Measurements from ENCODE around the gene NCR1.
"Not testable (repeated sequence)": the region's sequence is repeated elsewhere in the genome, so short reads cannot be mapped to it uniquely, and the experiment has no call there.

The NCR1 gene

DNA sequence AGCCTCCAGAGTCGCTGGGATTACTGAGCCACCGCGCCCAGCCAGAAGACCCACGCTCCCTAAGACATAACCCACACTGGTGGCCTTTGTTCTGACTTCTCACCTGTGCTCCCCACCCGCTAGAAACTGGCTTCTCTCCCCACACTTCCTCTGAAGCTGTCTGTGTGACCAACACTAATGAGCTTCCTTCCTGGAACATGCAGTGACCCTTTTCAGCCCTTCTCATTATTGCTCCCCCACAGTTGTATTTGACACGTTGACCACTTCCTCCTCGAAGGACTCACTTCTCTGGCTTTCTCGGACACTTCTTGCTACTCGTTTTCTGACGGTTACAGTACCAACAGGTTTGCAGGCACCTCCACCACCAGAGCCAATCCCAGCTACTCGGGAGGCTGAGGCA is 10.9 kb downstream of the NCR1 start:
- no peak for DNase-seq

DNA sequence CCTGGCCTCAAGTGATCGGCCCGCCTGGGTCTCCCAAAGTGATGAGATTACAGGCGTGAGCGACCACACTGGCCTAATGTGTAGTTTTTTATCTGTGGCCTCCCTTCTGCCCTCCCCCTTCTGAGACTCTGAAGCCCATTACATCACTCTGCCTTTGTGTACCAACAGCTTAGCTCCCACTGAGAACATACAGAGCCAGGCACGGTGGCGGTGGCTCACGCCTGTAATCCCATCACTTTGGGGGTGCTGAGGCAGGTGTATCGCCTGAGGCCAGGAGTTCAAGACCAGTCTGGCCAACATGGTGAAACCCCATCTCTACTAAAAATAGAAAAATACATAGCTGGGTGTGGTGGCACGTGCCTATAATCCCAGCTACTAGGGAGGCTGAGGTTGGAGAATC is 12.6 kb downstream of the NCR1 start:
- DNase-seq = no peak

DNA sequence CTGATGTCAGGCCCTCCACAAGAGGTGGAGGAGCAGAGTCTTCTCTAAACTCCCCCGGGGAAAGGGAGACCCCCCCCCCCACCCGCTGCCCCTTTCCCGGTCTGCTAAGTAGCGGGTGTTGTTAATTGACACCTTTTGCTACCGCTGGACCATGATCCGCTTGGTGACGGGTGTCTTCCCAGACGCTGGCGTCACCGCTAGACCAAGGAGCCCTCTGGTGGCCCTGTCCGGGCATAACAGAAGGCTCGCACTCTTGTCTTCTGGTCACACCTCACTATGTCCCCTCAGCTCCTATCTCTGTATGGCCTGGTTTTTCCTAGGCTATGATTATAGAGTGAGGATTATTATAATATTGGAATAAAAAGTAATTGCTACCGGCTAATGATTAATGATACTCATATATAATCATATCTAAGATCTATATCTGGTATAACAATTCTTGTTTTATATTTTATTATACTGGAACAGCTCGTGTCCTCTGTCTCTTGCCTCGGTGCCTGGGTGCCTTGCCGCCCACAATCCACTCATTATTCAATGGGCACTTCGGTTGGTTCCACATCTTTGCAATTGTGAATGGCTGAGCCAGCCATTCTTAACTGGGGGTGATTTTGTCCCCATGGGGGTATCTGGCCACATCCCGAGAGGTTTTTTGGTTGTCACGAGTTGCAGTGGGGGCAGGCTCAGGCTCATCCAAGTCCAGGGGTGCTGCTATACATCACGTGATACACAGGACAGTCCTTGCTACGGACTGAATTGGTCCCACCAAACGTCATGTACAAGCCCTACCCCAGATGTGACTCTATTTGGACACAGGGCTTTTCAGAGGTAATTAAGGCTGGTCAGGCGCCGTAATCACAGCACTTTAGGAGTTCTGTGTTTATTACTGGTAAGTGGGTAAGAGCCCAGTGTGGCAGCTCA is 14.0 kb downstream of the NCR1 start:
- not testable (repeated sequence) for DNase-seq

DNA sequence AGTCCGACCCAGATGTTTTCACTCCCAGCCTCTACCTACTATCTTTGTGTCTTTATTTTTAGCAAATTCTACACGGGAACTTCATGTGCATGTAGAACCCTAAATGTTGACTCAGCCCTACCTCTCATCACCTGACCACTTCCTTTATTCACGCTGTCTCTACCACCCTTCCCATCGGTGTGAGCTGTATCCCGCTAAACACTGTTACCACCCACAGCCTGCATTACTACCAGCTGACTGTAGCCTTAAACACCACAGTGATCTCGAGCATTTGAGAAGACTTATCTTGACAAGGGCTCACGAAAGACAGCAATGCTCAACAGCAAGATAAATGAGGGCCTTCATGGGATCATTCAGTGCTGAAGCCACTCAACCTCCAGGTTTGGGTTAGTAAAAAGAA is 15.1 kb downstream of the NCR1 start:
- peak in 1 of 5 donors; percentile 16 for DNase-seq

DNA sequence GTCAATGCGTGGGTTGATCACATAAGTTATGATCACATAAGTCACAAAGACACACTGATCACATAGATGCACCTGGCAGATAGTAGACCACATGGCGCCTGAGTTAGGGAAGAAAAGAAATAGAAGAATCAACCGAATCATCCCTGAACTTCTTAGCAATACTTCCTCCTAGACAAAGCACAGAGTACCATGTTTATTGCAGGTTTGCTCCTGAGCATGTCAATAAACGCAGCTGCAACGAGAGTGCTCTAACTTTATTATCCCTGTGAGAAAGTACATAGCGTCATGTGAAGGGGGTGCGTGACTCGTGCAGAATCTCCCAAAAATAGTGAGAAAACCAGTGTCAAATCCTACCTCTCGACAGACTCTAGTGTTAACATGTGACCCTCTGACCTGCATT is 17.3 kb downstream of the NCR1 start:
- DNase-seq = no peak

- DNase-seq = no peak
Measured at GRCh38 chr19:54928299-54928698, 22.4 kb downstream of the NCR1 start.

DNA sequence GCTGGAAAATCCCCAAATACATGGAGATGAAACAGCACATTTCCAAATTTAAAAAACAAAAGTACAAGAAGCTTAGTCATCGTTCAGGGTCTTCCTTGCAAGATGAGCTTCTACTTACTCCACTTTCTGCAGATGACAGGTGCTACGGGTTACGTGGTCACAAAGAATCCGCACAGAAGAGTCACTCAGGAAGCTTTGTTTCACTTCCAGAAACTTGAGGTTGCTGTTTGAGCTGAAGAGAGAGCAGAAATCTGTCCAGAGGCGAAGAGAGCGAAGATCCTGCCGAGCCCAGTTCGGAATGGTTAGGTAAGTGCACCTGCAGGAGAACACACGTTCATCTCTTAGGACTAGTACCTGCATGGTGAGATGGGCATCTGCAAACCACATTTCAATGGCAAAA is 32.0 kb downstream of the NCR1 start:
- peak in 1 of 5 donors; percentile 76 for DNase-seq

DNA sequence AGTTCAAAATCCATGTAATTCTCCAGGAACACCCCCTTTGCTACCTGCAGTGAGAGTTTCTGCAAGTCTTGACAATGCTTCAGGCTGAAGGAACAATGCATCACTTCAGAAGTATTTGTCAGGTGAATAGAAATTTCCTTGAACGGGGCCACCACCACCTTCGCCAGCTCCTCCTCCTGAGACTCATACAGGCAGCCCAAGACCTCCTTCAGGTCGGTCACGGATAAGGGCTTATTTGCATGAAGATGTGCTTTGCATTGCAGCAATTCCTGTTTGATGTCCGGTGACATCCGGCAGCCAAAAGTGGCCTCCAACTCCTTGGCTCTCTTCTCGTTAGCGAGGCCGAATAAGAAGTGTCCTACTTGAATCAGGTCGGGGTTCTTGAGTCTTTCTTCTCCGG is 33.0 kb downstream of the NCR1 start:
- DNase-seq = no peak

- DNase-seq = not testable (repeated sequence)
Measured at GRCh38 chr19:54939538-54939937, 33.6 kb downstream of the NCR1 start.

GRCh38 chr19:54943772-54944361 is 37.9 kb downstream of the NCR1 start:
- not testable (repeated sequence) for DNase-seq

- DNase-seq = no peak
Measured at GRCh38 chr19:54947381-54947780, 41.4 kb downstream of the NCR1 start, which contains the start of gene NLRP7. Gene NLRP7, minus strand, starts transcription at chr19:54947530.

GRCh38 chr19:54949412-54949811 is 43.5 kb downstream of the NCR1 start:
- no peak for DNase-seq

- not testable (repeated sequence) for DNase-seq
Measured at GRCh38 chr19:54950580-54950979, 44.6 kb downstream of the NCR1 start.

GRCh38 chr19:54952591-54953344 is 46.8 kb downstream of the NCR1 start:
- no peak for DNase-seq

- not testable (repeated sequence) for DNase-seq
Measured at GRCh38 chr19:54953345-54953713, 47.4 kb downstream of the NCR1 start.

GRCh38 chr19:54955376-54955775 is 49.4 kb downstream of the NCR1 start:
- DNase-seq = no peak

DNA sequence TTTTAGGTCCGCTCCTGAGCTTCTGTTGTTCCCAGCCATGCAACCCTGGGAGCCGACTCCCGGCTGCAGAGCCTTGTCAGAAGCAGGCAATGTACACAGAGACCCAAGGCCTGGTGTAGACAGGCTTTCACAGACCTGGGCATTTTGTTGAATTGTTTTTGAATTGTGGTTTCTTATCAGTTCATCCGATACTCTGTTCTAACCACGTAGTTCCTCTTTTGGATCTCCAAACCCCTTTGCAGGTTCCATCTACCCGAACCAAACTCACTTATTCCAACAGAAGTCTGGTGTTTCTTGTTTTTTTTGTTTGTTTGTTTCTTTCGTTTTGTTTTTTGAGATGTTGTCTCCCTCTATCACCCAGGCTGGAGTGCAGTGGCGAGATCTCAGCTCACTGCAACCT is 53.9 kb downstream of the NCR1 start:
- peak in 1 of 5 donors; percentile 45 for DNase-seq
